HCT116 (cell line): ENCODE results near the gene ABI3. TPM values are rescaled to one million over a fixed set of nuclear protein-coding genes. Genes with fewer than 3 reads are reported as not detected.

Source experiments
- ATAC-seq: fragments of 200-7000 bp; cut with Tn5 transposase; 2 replicates; pipeline ENCODE4 v1.9.1; 2020; ENCODE audit warnings: mild to moderate bottlenecking, moderate library complexity
- BruUV-seq: library from RNA; stranded (reverse); fragments of 400-500 nt; replicated peaks from 2 replicates; lab custom pipeline; 2021; lab: Mats Ljungman, UMichigan
- CTCF ChIA-PET: fragments of 300-600 bp; sonication (Branson Sonifier 250); formaldehyde crosslinking; loops from one replicate; lab custom pipeline; 2021; ENCODE audit warnings: antibody characterized with exemption; lab: Charles Lee
- POLR2A ChIA-PET: fragments of 300-600, 350-600 bp; sonication (Branson Sonifier 250); formaldehyde crosslinking; loops from one replicate; lab custom pipeline; 2021; ENCODE audit warnings: antibody characterized with exemption; lab: Charles Lee
- RAD21 ChIA-PET, 2 experiments: fragments of 300-600 bp; sonication (Branson Sonifier 250); formaldehyde crosslinking; loops; one replicate each; lab custom pipeline; 2023; ENCODE audit warnings: low total read pairs in 2 of 2; ENCODE audit not compliant: uncharacterized antibody in 2 of 2, unreplicated experiment in 2 of 2, low non-redundant PET in 1 of 2; lab: Charles Lee
- DNase-seq: peaks from one replicate; pipeline ENCODE4 v3.0.0-alpha.2; 2010; ENCODE audit warnings: low read depth, low spot score
- H2AFZ ChIP-seq: fragments of 200-600 bp; shearing (Covaris generic), sonication (generic); 2 replicates; pipeline ENCODE4 v1.6.1; 2017; ENCODE audit warnings: low read depth, mixed run types, mixed read lengths, antibody characterized with exemption, low read length; ENCODE audit not compliant: poor library complexity, severe bottlenecking
- H3K27ac ChIP-seq: 2 replicates; pipeline ENCODE4 v1.5.1; 2012; ENCODE audit warnings: low read depth, low read length
- H3K27me3 ChIP-seq: fragments of 200-600 bp; sonication (generic); 2 replicates; pipeline ENCODE4 v1.6.1; 2016; ENCODE audit warnings: mixed run types, low read length, mixed read lengths; ENCODE audit not compliant: insufficient read depth
- H3K36me3 ChIP-seq, 2 experiments: fragments of 200-500 bp in 1 of 2; fragments of 200-600 bp in 1 of 2; sonication (Bioruptor generic) in 1 of 2; sonication (generic) in 1 of 2; 2 replicates each; pipeline versions ENCODE4 v1.5.1 to v1.6.1; 2014 to 2016; ENCODE audit warnings: low read length in 2 of 2, inconsistent platforms in 1 of 2, mixed read lengths in 1 of 2, mixed run types in 1 of 2; ENCODE audit not compliant: insufficient read depth in 2 of 2, control insufficient read depth in 1 of 2
- H3K4me1 ChIP-seq, 2 experiments: fragments of 200-600 bp in 1 of 2; sonication (generic) in 1 of 2; 2 replicates each; pipeline versions ENCODE4 v1.5.1 to v1.6.1; 2012 to 2017; ENCODE audit warnings: low read length in 2 of 2, inconsistent platforms in 1 of 2, mild to moderate bottlenecking in 1 of 2, mixed read lengths in 1 of 2, mixed run types in 1 of 2, moderate library complexity in 1 of 2; ENCODE audit not compliant: insufficient read depth in 2 of 2, control insufficient read depth in 1 of 2
- H3K4me2 ChIP-seq: fragments of 200-600 bp; sonication (generic); 2 replicates; pipeline ENCODE4 v1.6.1; 2017; ENCODE audit warnings: mixed run types, low read length, mixed read lengths
- H3K4me3 ChIP-seq, 2 experiments: fragments of 200-600 bp in 1 of 2; sonication (generic) in 1 of 2; replicated peaks in 1 of 2; 2 replicates each; pipeline ENCODE4 v1.5.1; 2011 to 2016; ENCODE audit warnings: low read length in 2 of 2, control low read depth in 1 of 2, low read depth in 1 of 2, mild to moderate bottlenecking in 1 of 2, mixed read lengths in 1 of 2, mixed run types in 1 of 2
- H3K79me2 ChIP-seq: fragments of 200-600 bp; sonication (generic); 2 replicates; pipeline ENCODE4 v1.6.1; 2017; ENCODE audit warnings: mild to moderate bottlenecking, mixed run types, low read length, moderate library complexity, mixed read lengths; ENCODE audit not compliant: insufficient read depth
- H3K9ac ChIP-seq: fragments of 200-600 bp; sonication (generic); 2 replicates; pipeline ENCODE4 v1.6.1; 2016; ENCODE audit warnings: low read length, mixed read lengths
- H3K9me2 ChIP-seq: fragments of 200-600 bp; sonication (generic), shearing (Covaris generic); 2 replicates; pipeline ENCODE4 v1.6.1; 2017; ENCODE audit warnings: mixed run types, mild to moderate bottlenecking, moderate library complexity; ENCODE audit not compliant: insufficient read depth
- H3K9me3 ChIP-seq, 2 experiments: fragments of 200-500 bp in 1 of 2; fragments of 200-600 bp in 1 of 2; sonication (Bioruptor generic) in 1 of 2; sonication (generic) in 1 of 2; 2 replicates each; pipeline ENCODE4 v1.6.1; 2014 to 2017; ENCODE audit warnings: low read length in 2 of 2, mixed read lengths in 2 of 2, inconsistent platforms in 1 of 2, low read depth in 1 of 2, mild to moderate bottlenecking in 1 of 2, mixed run types in 1 of 2, moderate library complexity in 1 of 2; ENCODE audit not compliant: control insufficient read depth in 1 of 2, insufficient read depth in 1 of 2
- H4K20me1 ChIP-seq: fragments of 200-600 bp; sonication (generic), shearing (Covaris generic); 2 replicates; pipeline ENCODE4 v1.6.1; 2017; ENCODE audit warnings: mixed run types, mild to moderate bottlenecking, moderate library complexity; ENCODE audit not compliant: insufficient read depth
- ATF3 ChIP-seq: IDR thresholded peaks from 2 replicates; pipeline ENCODE4 v1.6.1; 2012
- CBX3 ChIP-seq: IDR thresholded peaks from 2 replicates; pipeline ENCODE4 v1.6.1; 2012; ENCODE audit warnings: low read depth
- CEBPB ChIP-seq: IDR thresholded peaks from 2 replicates; pipeline ENCODE4 v1.6.1; 2012; ENCODE audit warnings: low read depth
- CTCF ChIP-seq, 3 experiments: fragments of 200-600 bp in 1 of 3; sonication (generic) in 1 of 3; IDR thresholded peaks in 2 of 3; conservative IDR thresholded peaks in 1 of 3; 2 replicates each; pipeline ENCODE4 v1.5.1; 2012 to 2017; ENCODE audit warnings: low read depth in 2 of 3, low read length in 2 of 3, antibody characterized with exemption in 1 of 3, borderline replicate concordance in 1 of 3, control low read depth in 1 of 3, mild to moderate bottlenecking in 1 of 3, mixed read lengths in 1 of 3, mixed run types in 1 of 3, moderate library complexity in 1 of 3; ENCODE audit not compliant: insufficient read depth in 1 of 3
- EZH2 ChIP-seq: fragments of 200-600 bp; sonication (generic); IDR thresholded peaks from 2 replicates; pipeline ENCODE4 v1.6.1; 2017; ENCODE audit warnings: antibody characterized with exemption, mixed run types
- EZH2phosphoT487 ChIP-seq: fragments of 200-600 bp; IDR thresholded peaks from 2 replicates; pipeline ENCODE4 v1.6.1; 2018; ENCODE audit warnings: antibody characterized with exemption, borderline replicate concordance
- FOSL1 ChIP-seq: IDR thresholded peaks from 2 replicates; pipeline ENCODE4 v1.6.1; 2012; ENCODE audit warnings: low read depth
- MAX ChIP-seq: IDR thresholded peaks from 2 replicates; pipeline ENCODE4 v1.6.1; 2012
- POLR2A ChIP-seq: IDR thresholded peaks from 2 replicates; pipeline ENCODE4 v1.7.0; 2011; ENCODE audit warnings: borderline replicate concordance; ENCODE audit not compliant: insufficient read depth, insufficient read length; ENCODE audit errors: extremely low read depth
- POLR2AphosphoS5 ChIP-seq: IDR thresholded peaks from 2 replicates; pipeline ENCODE4 v1.6.1; 2011; ENCODE audit warnings: mild to moderate bottlenecking, low read depth, low read length, moderate library complexity
- RAD21 ChIP-seq: IDR thresholded peaks from 2 replicates; pipeline ENCODE4 v1.6.1; 2012; ENCODE audit warnings: low read depth, mild to moderate bottlenecking
- REST ChIP-seq: IDR thresholded peaks from 2 replicates; pipeline ENCODE4 v1.6.1; 2012; ENCODE audit warnings: low read depth
- SIN3A ChIP-seq: IDR thresholded peaks from 2 replicates; pipeline ENCODE4 v1.6.1; 2012; ENCODE audit warnings: low read depth
- SP1 ChIP-seq: IDR thresholded peaks from 2 replicates; pipeline ENCODE4 v1.6.1; 2012; ENCODE audit warnings: low read depth
- SRF ChIP-seq: IDR thresholded peaks from 2 replicates; pipeline ENCODE4 v1.6.1; 2012; ENCODE audit warnings: low read depth
- ZBTB33 ChIP-seq: IDR thresholded peaks from 2 replicates; pipeline ENCODE4 v1.6.1; 2011; ENCODE audit warnings: mild to moderate bottlenecking, low read length, moderate library complexity; ENCODE audit not compliant: insufficient replicate concordance; ENCODE audit errors: extremely low read depth
- ZFX ChIP-seq: fragments of 450-650 bp; IDR thresholded peaks from 2 replicates; pipeline ENCODE4 v1.6.1; 2017
- ZNF274 ChIP-seq: fragments of 200-500 bp; sonication (Bioruptor generic); IDR thresholded peaks from 2 replicates; pipeline ENCODE4 v1.6.1; 2014; ENCODE audit warnings: mild to moderate bottlenecking, low read depth, low read length, inconsistent platforms
- intact Hi-C: fragments of 100-400 bp; cut with micrococcal nuclease; formaldehyde crosslinking; loops from 2 replicates; pipeline ENCODE4 v1.10.0; 2022
- total RNA-seq: library from RNA; stranded (reverse); gene quantifications from one replicate; pipeline ENCODE4 v1.2.1, GENCODE V29; 2021; ENCODE audit not compliant: unreplicated experiment

ABI3 gene
- total RNA-seq, 1 experiment from 2014 or later: 0.12 TPM

- Histone ChIP-seq H3K4me2 (no peak overlapping the region), H3K4me3 (no peak overlapping the region), H3K9me3 (no peaks in the 10 kb centered on the region), H3K27me3 (no peaks in the 10 kb centered on the region; the same call in 1 of the 2 replicates), H3K4me1 (peaks cover 0 to 9% of the 10 kb centered on the region in 2 experiments; a peak in 2 of 4 replicates), H2AFZ (no peak overlapping the region), H4K20me1 (no peaks in the 10 kb centered on the region), H3K79me2 (no peaks in the 10 kb centered on the region), H3K36me3 (no peaks in the 10 kb centered on the region), H3K27ac (no peak overlapping the region), H3K9ac (no peak overlapping the region), H3K9me2 (no peaks in the 10 kb centered on the region; the same call in 1 of the 2 replicates)
- DNase-seq (no peak), ATAC-seq (no peak)
- no TSS peak for BruUV-seq
- TF ChIP-seq POLR2AphosphoS5 (no peak), ZBTB33 (no peak), EZH2 (no peak), SP1 (no peak), SRF (no peak), CEBPB (no peak), REST (no peak), POLR2A (no peak), FOSL1 (no peak), MAX (no peak), SIN3A (no peak), CTCF (IDR thresholded peaks at IDR 0.05 in 2 of 3, conservative IDR thresholded peaks at IDR 0.05 in 1 of 3; ENCODE audit: borderline replicate concordance in 1 of 3, insufficient read depth in 1 of 3, low read depth in 2 of 3, low read length in 2 of 3) (no peak), RAD21 (no peak), EZH2phosphoT487 (no peak), ZFX (no peak), ZNF274 (no peak), CBX3 (no peak), ATF3 (no peak)
- ChIA-PET POLR2A (no interaction called here), RAD21 (no interaction called here), CTCF (no interaction called here)
- intact Hi-C loops: no loop called here
Observed at GRCh38 chr17:49200423-49201083, 10.0 kb upstream of the ABI3 start.
